GM13977 (cell line): ENCODE results near the gene ID1.

Experiments used
- DNase-seq: peaks from one replicate; pipeline ENCODE4 v3.0.0; 2012; ENCODE audit warnings: low spot score
- CTCF ChIP-seq: IDR thresholded peaks from 2 replicates; pipeline ENCODE4 v1.5.1; 2012; ENCODE audit warnings: mild to moderate bottlenecking, control low read depth; ENCODE audit not compliant: insufficient read depth; ENCODE audit errors: extremely low read depth, missing control alignments
- in situ Hi-C: fragments of 300-500 bp; cut with MboI; formaldehyde crosslinking; loops from one replicate; pipeline ENCODE4 v1.12.0; 2022; ENCODE audit warnings: low sequenced_read_pairs, low pct_unique_long_range_greater_than_20kb, mixed read lengths, inconsistent platforms; ENCODE audit not compliant: unreplicated experiment

ID1 gene

GRCh38 chr20:31653561-31653960 lies 48.5 kb downstream of the ID1 start:
- TF ChIP-seq CTCF = no peak
- DNase-seq = no peak
- in situ Hi-C loops = no loop called here

- no peak for TF ChIP-seq CTCF
- in situ Hi-C loops = no loop called here
- DNase-seq = no peak
Observed at GRCh38 chr20:31654534-31654933, 49.4 kb downstream of the ID1 start.
